Mesenchymal stem cell (in vitro differentiated cells and primary cell): Measurements from ENCODE around the gene TRIM24.

ENCODE experiments used
- DNase-seq: peaks from one replicate; pipeline ENCODE4 v3.0.0-alpha.2; 2013
- H2AFZ ChIP-seq: one replicate; pipeline ENCODE4 v1.6.1; 2013; ENCODE audit warnings: low read depth, mild to moderate bottlenecking, control low read depth, inconsistent platforms, low read length, moderate library complexity
- H2AK5ac ChIP-seq: 2 replicates; pipeline ENCODE4 v1.6.1; 2013; ENCODE audit warnings: low read length, moderate library complexity, mild to moderate bottlenecking, inconsistent platforms; ENCODE audit not compliant: severe bottlenecking
- H2BK120ac ChIP-seq: one replicate; pipeline ENCODE4 v1.6.1; 2013; ENCODE audit warnings: low read depth, mild to moderate bottlenecking, inconsistent platforms, low read length, moderate library complexity
- H2BK12ac ChIP-seq, 2 experiments: one replicate each; pipeline ENCODE4 v1.6.1; 2013; ENCODE audit warnings: inconsistent platforms in 2 of 2, low read length in 2 of 2, mild to moderate bottlenecking in 2 of 2, moderate library complexity in 2 of 2, control low read depth in 1 of 2
- H2BK15ac ChIP-seq: one replicate; pipeline ENCODE4 v1.6.1; 2013; ENCODE audit warnings: mild to moderate bottlenecking, low read depth, inconsistent platforms; ENCODE audit not compliant: poor library complexity, severe bottlenecking
- H2BK5ac ChIP-seq: 2 replicates; pipeline ENCODE4 v1.6.1; 2013; ENCODE audit warnings: low read depth, mild to moderate bottlenecking, low read length, control low read depth, inconsistent platforms; ENCODE audit not compliant: poor library complexity, severe bottlenecking
- H3K14ac ChIP-seq, 2 experiments: one replicate each; pipeline ENCODE4 v1.6.1; 2013; ENCODE audit warnings: inconsistent platforms in 2 of 2, low read length in 2 of 2, control low read depth in 1 of 2, mild to moderate bottlenecking in 1 of 2, moderate library complexity in 1 of 2
- H3K18ac ChIP-seq, 2 experiments: one replicate each; pipeline ENCODE4 v1.6.1; 2013; ENCODE audit warnings: inconsistent platforms in 2 of 2, low read length in 2 of 2, control low read depth in 1 of 2, low read depth in 1 of 2, mild to moderate bottlenecking in 1 of 2
- H3K23ac ChIP-seq, 2 experiments: one replicate each; pipeline ENCODE4 v1.6.1; 2013; ENCODE audit warnings: inconsistent platforms in 2 of 2, low read length in 2 of 2, mild to moderate bottlenecking in 2 of 2, moderate library complexity in 2 of 2, control low read depth in 1 of 2
- H3K27ac ChIP-seq: 2 replicates; pipeline ENCODE4 v1.5.1; 2013; ENCODE audit warnings: mild to moderate bottlenecking, moderate library complexity, low read length, control low read depth, inconsistent platforms; ENCODE audit not compliant: poor library complexity, severe bottlenecking
- H3K27me3 ChIP-seq, 2 experiments: 2 replicates each; pipeline versions ENCODE4 v1.6.1 to v1.7.0; 2013; ENCODE audit warnings: low read length in 2 of 2, mild to moderate bottlenecking in 2 of 2, moderate library complexity in 2 of 2, control low read depth in 1 of 2, inconsistent platforms in 1 of 2; ENCODE audit not compliant: control insufficient read depth in 1 of 2, insufficient read depth in 1 of 2
- H3K36me3 ChIP-seq, 2 experiments: 2 replicates each; pipeline versions ENCODE4 v1.6.1 to v1.7.0; 2013; ENCODE audit warnings: low read length in 2 of 2, control low read depth in 1 of 2, inconsistent platforms in 1 of 2, low read depth in 1 of 2, mild to moderate bottlenecking in 1 of 2; ENCODE audit not compliant: insufficient read depth in 2 of 2, control insufficient read depth in 1 of 2
- H3K4ac ChIP-seq, 2 experiments: one replicate each; pipeline ENCODE4 v1.6.1; 2013; ENCODE audit warnings: inconsistent platforms in 2 of 2, low read length in 2 of 2, mild to moderate bottlenecking in 2 of 2, moderate library complexity in 2 of 2, control low read depth in 1 of 2, low read depth in 1 of 2
- H3K4me1 ChIP-seq: 2 replicates; pipeline ENCODE4 v1.6.1; 2013; ENCODE audit warnings: low read depth, low read length, control low read depth; ENCODE audit not compliant: control insufficient read depth, insufficient read depth
- H3K4me2 ChIP-seq: 2 replicates; pipeline ENCODE4 v1.6.1; 2013; ENCODE audit warnings: low read length, mild to moderate bottlenecking, inconsistent platforms; ENCODE audit not compliant: poor library complexity, severe bottlenecking
- H3K4me3 ChIP-seq, 2 experiments: 2 replicates each; pipeline versions ENCODE4 v1.5.1 to v1.7.0; 2013; ENCODE audit warnings: low read length in 2 of 2, mild to moderate bottlenecking in 2 of 2, control low read depth in 1 of 2, low read depth in 1 of 2; ENCODE audit not compliant: insufficient read depth in 1 of 2
- H3K79me1 ChIP-seq: replicated peaks from 2 replicates; pipeline ENCODE4 v1.6.1; 2013; ENCODE audit warnings: mild to moderate bottlenecking, control low read depth, low read length, inconsistent platforms; ENCODE audit not compliant: poor library complexity, severe bottlenecking
- H3K9ac ChIP-seq: 2 replicates; pipeline ENCODE4 v1.7.0; 2013; ENCODE audit warnings: mild to moderate bottlenecking, low read length, moderate library complexity
- H3K9me3 ChIP-seq: 2 replicates; pipeline ENCODE4 v1.7.0; 2013; ENCODE audit warnings: mild to moderate bottlenecking, low read length; ENCODE audit not compliant: control insufficient read depth
- H4K8ac ChIP-seq: one replicate; pipeline ENCODE4 v1.6.1; 2013; ENCODE audit warnings: inconsistent platforms, mild to moderate bottlenecking, low read length, moderate library complexity
- H4K91ac ChIP-seq: one replicate; pipeline ENCODE4 v1.6.1; 2013; ENCODE audit warnings: mild to moderate bottlenecking, low read length, inconsistent platforms
- WGBS: methylation state at CpG from one replicate; pipeline ENCODE4 v1.1.7; 2013; ENCODE audit warnings: mixed read lengths; 5-methylcytosine and 5-hydroxymethylcytosine counted together

Gene TRIM24

GRCh38 chr7:138468244-138469123, 8.4 kb downstream of the TRIM24 start:
- Histone ChIP-seq H3K4ac (no peak overlapping the region), H3K4me2 (no peak overlapping the region), H3K4me1 (peaks cover 3% of the 10 kb centered on the region), H3K4me3 (no peak overlapping the region), H3K79me1 (no peaks in the 10 kb centered on the region), H4K8ac (no peak overlapping the region), H3K36me3 (no peaks in the 10 kb centered on the region), H3K27ac (no peak overlapping the region), H2AFZ (no peak overlapping the region), H2BK120ac (no peak overlapping the region), H4K91ac (no peak overlapping the region), H3K9ac (no peak overlapping the region), H3K27me3 (no peaks in the 10 kb centered on the region), H2BK12ac (no peak overlapping the region), H3K9me3 (no peaks in the 10 kb centered on the region), H3K14ac (no peak overlapping the region), H2AK5ac (no peak overlapping the region), H3K18ac (no peak overlapping the region), H2BK5ac (no peak overlapping the region), H2BK15ac (no peak overlapping the region), H3K23ac (no peak overlapping the region)
- WGBS: over 99% methylated on average over 3 of the region's 5 CpGs
- DNase-seq: no peak

- Histone ChIP-seq H3K27me3 (no peaks in the 10 kb centered on the region), H4K8ac (no peak overlapping the region), H3K23ac (no peak overlapping the region), H3K79me1 (no peaks in the 10 kb centered on the region), H3K9ac (no peak overlapping the region), H3K4me3 (no peak overlapping the region), H3K4ac (no peak overlapping the region), H3K4me2 (no peak overlapping the region), H3K9me3 (no peaks in the 10 kb centered on the region), H2BK12ac (no peak overlapping the region), H4K91ac (no peak overlapping the region), H3K36me3 (no peaks in the 10 kb centered on the region), H2BK15ac (no peak overlapping the region), H2BK5ac (peak overlapping the region; percentile 38), H3K14ac (no peak overlapping the region), H2BK120ac (no peak overlapping the region), H2AFZ (no peak overlapping the region), H3K18ac (no peak overlapping the region), H3K4me1 (peaks cover 5% of the 10 kb centered on the region), H3K27ac (no peak overlapping the region), H2AK5ac (no peak overlapping the region)
- 97% methylated on average over 2 of the region's 5 CpGs for WGBS
- no peak for DNase-seq
Measured at GRCh38 chr7:138470391-138471157, 10.5 kb downstream of the TRIM24 start.

GRCh38 chr7:138472292-138473079, 12.4 kb downstream of the TRIM24 start:
- no peaks in the 10 kb centered on the region for H3K9me3 ChIP-seq
- WGBS: 94% methylated on average over 7 of the region's 7 CpGs
- H3K9ac ChIP-seq: no peak overlapping the region
- no peak overlapping the region for H2BK12ac ChIP-seq
- H2BK5ac ChIP-seq: no peak overlapping the region
- H4K8ac ChIP-seq: no peak overlapping the region
- H3K4me3 ChIP-seq: no peak overlapping the region
- H3K23ac ChIP-seq: no peak overlapping the region
- no peak overlapping the region for H2BK15ac ChIP-seq
- DNase-seq: no peak
- no peaks in the 10 kb centered on the region for H3K36me3 ChIP-seq
- no peaks in the 10 kb centered on the region for H3K79me1 ChIP-seq
- H3K4me1 ChIP-seq: peaks cover 3% of the 10 kb centered on the region
- no peak overlapping the region for H3K14ac ChIP-seq
- no peak overlapping the region for H2AFZ ChIP-seq
- H2BK120ac ChIP-seq: no peak overlapping the region
- no peak overlapping the region for H4K91ac ChIP-seq
- no peak overlapping the region for H3K18ac ChIP-seq
- no peak overlapping the region for H3K4ac ChIP-seq
- H3K27ac ChIP-seq: no peak overlapping the region
- H2AK5ac ChIP-seq: no peak overlapping the region
- no peak overlapping the region for H3K4me2 ChIP-seq
- H3K27me3 ChIP-seq: no peaks in the 10 kb centered on the region

GRCh38 chr7:138475377-138475776, 15.3 kb downstream of the TRIM24 start:
- H3K4me1 ChIP-seq: peaks cover 8% of the 10 kb centered on the region
- no peak overlapping the region for H4K8ac ChIP-seq
- no peaks in the 10 kb centered on the region for H3K27me3 ChIP-seq
- no peaks in the 10 kb centered on the region for H3K9me3 ChIP-seq
- H3K9ac ChIP-seq: no peak overlapping the region
- H3K4me2 ChIP-seq: no peak overlapping the region
- no peak overlapping the region for H3K27ac ChIP-seq
- no peak overlapping the region for H2BK120ac ChIP-seq
- no peak overlapping the region for H3K23ac ChIP-seq
- 95% methylated on average over 5 of the region's 5 CpGs for WGBS
- no peak overlapping the region for H2BK12ac ChIP-seq
- no peaks in the 10 kb centered on the region for H3K36me3 ChIP-seq
- no peak for DNase-seq
- peaks cover 2% of the 10 kb centered on the region for H3K79me1 ChIP-seq
- no peak overlapping the region for H2BK15ac ChIP-seq
- no peak overlapping the region for H3K14ac ChIP-seq
- H2AFZ ChIP-seq: no peak overlapping the region
- no peak overlapping the region for H4K91ac ChIP-seq
- no peak overlapping the region for H3K4ac ChIP-seq
- no peak overlapping the region for H3K4me3 ChIP-seq
- no peak overlapping the region for H2BK5ac ChIP-seq
- H3K18ac ChIP-seq: no peak overlapping the region
- H2AK5ac ChIP-seq: no peak overlapping the region
